ENCODE measurements around the gene MYO1A.
"Not testable (repeated sequence)": the region's sequence is repeated elsewhere in the genome, so short reads cannot be mapped to it uniquely, and the experiment has no call there.

Gene MYO1A

GRCh38 chr12:56993346-56993745 is 56.6 kb downstream of the MYO1A start:
- no peak for DNase-seq (ENCODE audit: low spot score)

GRCh38 chr12:56991319-56992246 is 58.3 kb downstream of the MYO1A start:
- DNase-seq (ENCODE audit: low spot score): no peak

GRCh38 chr12:56990648-56991318 is 59.1 kb downstream of the MYO1A start:
- no peak for DNase-seq (ENCODE audit: low spot score)

GRCh38 chr12:56989861-56990610 is 59.9 kb downstream of the MYO1A start:
- no peak for DNase-seq (ENCODE audit: low spot score)

- no peak for DNase-seq (ENCODE audit: low spot score)
Observed at GRCh38 chr12:56988207-56988739, 61.7 kb downstream of the MYO1A start.

GRCh38 chr12:56987551-56988053 is 62.3 kb downstream of the MYO1A start:
- peak; percentile 89 for DNase-seq (ENCODE audit: low spot score)

- DNase-seq (ENCODE audit: low spot score): no peak
Observed at GRCh38 chr12:56987011-56987410, 62.9 kb downstream of the MYO1A start.

- not testable (repeated sequence) for DNase-seq (ENCODE audit: low spot score)
Observed at GRCh38 chr12:56985714-56986113, 64.2 kb downstream of the MYO1A start.

GRCh38 chr12:56983386-56983785 is 66.5 kb downstream of the MYO1A start:
- no peak for DNase-seq (ENCODE audit: low spot score)

- not testable (repeated sequence) for DNase-seq (ENCODE audit: low spot score)
Observed at GRCh38 chr12:56982578-56983236, 67.2 kb downstream of the MYO1A start.

GRCh38 chr12:56980941-56981530 is 68.9 kb downstream of the MYO1A start:
- peak; percentile 8 for DNase-seq (ENCODE audit: low spot score)

- no peak for DNase-seq (ENCODE audit: low spot score)
Observed at GRCh38 chr12:56980268-56980667, 69.7 kb downstream of the MYO1A start.

GRCh38 chr12:56979628-56980027 is 70.3 kb downstream of the MYO1A start:
- peak; percentile 9 for DNase-seq (ENCODE audit: low spot score)

Data from D341Med (cell line).